B cell (primary cell): ENCODE measurements around the gene RAB3IL1. TPM values are rescaled to one million over a fixed set of nuclear protein-coding genes. Genes with fewer than 3 reads are reported as not detected.

Source experiments
- ATAC-seq: fragments of 200-7000 bp; cut with Tn5 transposase; one replicate; pipeline ENCODE4 v1.10.0; 2021; ENCODE audit warnings: low read depth, mild to moderate bottlenecking, moderate number of reproducible peaks, moderate library complexity
- CTCF ChIA-PET: fragments of 350-600 bp; sonication (Branson Sonifier 250); formaldehyde crosslinking; loops from one replicate; lab custom pipeline; 2021; ENCODE audit warnings: antibody characterized with exemption, inconsistent platforms; lab: Charles Lee
- POLR2A ChIA-PET: fragments of 350-600 bp; sonication (Branson Sonifier 250); formaldehyde crosslinking; loops from one replicate; lab custom pipeline; 2021; ENCODE audit warnings: antibody characterized with exemption; lab: Charles Lee
- DNase-seq: peaks from one replicate; pipeline ENCODE4 v3.0.0; 2013
- H2AFZ ChIP-seq: 2 replicates; pipeline ENCODE4 v1.6.1; 2012; ENCODE audit warnings: mild to moderate bottlenecking, low read depth, low read length; ENCODE audit not compliant: insufficient read depth, poor library complexity, severe bottlenecking
- H3K27ac ChIP-seq, 2 donors: 1 replicate in 1 of 2; 2 replicates in 1 of 2; pipeline ENCODE4 v1.5.1; 2012 to 2013; ENCODE audit warnings: low read length in 2 of 2, mild to moderate bottlenecking in 2 of 2, moderate library complexity in 1 of 2
- H3K27me3 ChIP-seq, 4 experiments: fragments of 200-600 bp in 1 of 4; sonication (generic) in 1 of 4; replicated peaks in 1 of 4; 1 replicate in 2 of 4; 2 replicates in 2 of 4; pipeline versions ENCODE4 v1.6.1 to v1.7.0; 2013 to 2016; ENCODE audit warnings: low read length in 3 of 4, mild to moderate bottlenecking in 2 of 4, mixed read lengths in 1 of 4, moderate library complexity in 1 of 4; ENCODE audit not compliant: insufficient read depth in 4 of 4, control insufficient read depth in 3 of 4; ENCODE audit errors: control extremely low read depth in 1 of 4
- H3K36me3 ChIP-seq, 2 experiments: replicated peaks in 1 of 2; 1 replicate in 1 of 2; 2 replicates in 1 of 2; pipeline versions ENCODE4 v1.6.1 to v1.7.1; 2013; ENCODE audit warnings: low read length in 1 of 2; ENCODE audit not compliant: insufficient read depth in 2 of 2, control insufficient read depth in 1 of 2; ENCODE audit errors: control extremely low read depth in 1 of 2, extremely low read depth in 1 of 2
- H3K4me1 ChIP-seq, 2 donors: fragments of 200-600 bp in 1 of 2; sonication (generic) in 1 of 2; 1 replicate in 1 of 2; 2 replicates in 1 of 2; pipeline versions ENCODE4 v1.5.1 to v1.6.1; 2013 to 2017; ENCODE audit warnings: low read length in 2 of 2; ENCODE audit not compliant: control insufficient read depth in 2 of 2, insufficient read depth in 2 of 2
- H3K4me2 ChIP-seq: replicated peaks from 2 replicates; pipeline ENCODE3; 2012; ENCODE audit warnings: mild to moderate bottlenecking, low read depth, low read length; ENCODE audit not compliant: poor library complexity, severe bottlenecking
- H3K4me3 ChIP-seq, 5 experiments: fragments of 200-600 bp in 1 of 5; sonication (generic) in 1 of 5; 1 replicate in 3 of 5; 2 replicates in 2 of 5; pipeline versions ENCODE4 v1.5.1 to v1.7.0; 2011 to 2016; ENCODE audit warnings: low read length in 4 of 5, mild to moderate bottlenecking in 4 of 5, low read depth in 2 of 5, control low read depth in 1 of 5, moderate library complexity in 1 of 5; ENCODE audit not compliant: insufficient read depth in 1 of 5; ENCODE audit errors: control extremely low read depth in 1 of 5, extremely low read depth in 1 of 5
- H3K79me2 ChIP-seq: fragments of 200-600 bp; sonication (generic); one replicate; pipeline ENCODE4 v1.6.0; 2016; ENCODE audit warnings: low read length; ENCODE audit not compliant: control insufficient read depth, insufficient read depth
- H3K9ac ChIP-seq: fragments of 200-600 bp; sonication (generic); 2 replicates; pipeline ENCODE4 v1.6.1; 2017; ENCODE audit warnings: mild to moderate bottlenecking, low read length, moderate library complexity
- H3K9me3 ChIP-seq, 3 donors: one replicate each; pipeline versions ENCODE4 v1.6.1 to v1.7.1; 2013; ENCODE audit warnings: low read length in 2 of 3; ENCODE audit not compliant: control insufficient read depth in 2 of 3, insufficient read depth in 1 of 3; ENCODE audit errors: control extremely low read depth in 1 of 3
- H4K20me1 ChIP-seq: 2 replicates; pipeline ENCODE4 v1.6.0; 2012; ENCODE audit warnings: mild to moderate bottlenecking, low read length; ENCODE audit not compliant: insufficient read depth, control insufficient read depth, poor library complexity, severe bottlenecking
- H3K27ac Mint-ChIP-seq: one replicate; pipeline ENCODE4 v1.8.0; 2021; ENCODE audit warnings: mixed read lengths
- H3K27me3 Mint-ChIP-seq: one replicate; pipeline ENCODE4 v1.8.0; 2021; ENCODE audit warnings: mixed read lengths
- H3K4me1 Mint-ChIP-seq: one replicate; pipeline ENCODE4 v1.8.0; 2021; ENCODE audit warnings: mixed read lengths
- H3K4me3 Mint-ChIP-seq: one replicate; pipeline ENCODE4 v1.8.0; 2021; ENCODE audit warnings: mixed read lengths
- H3K9me3 Mint-ChIP-seq: one replicate; pipeline ENCODE4 v1.8.0; 2022; ENCODE audit warnings: mixed read lengths; ENCODE audit not compliant: insufficient read depth
- EZH2 ChIP-seq: IDR thresholded peaks from 2 replicates; pipeline ENCODE4 v1.6.1; 2012; ENCODE audit warnings: borderline replicate concordance, low read depth, mild to moderate bottlenecking, moderate library complexity, low read length; ENCODE audit not compliant: insufficient read depth, poor library complexity, severe bottlenecking
- WGBS: methylation state at CpG from one replicate; pipeline ENCODE4 v1.1.5; 2013; ENCODE audit warnings: missing lambda C conversion rate; ENCODE audit not compliant: insufficient coverage; 5-methylcytosine and 5-hydroxymethylcytosine counted together
- intact Hi-C: fragments of 100-400 bp; cut with micrococcal nuclease; formaldehyde crosslinking; loops from one replicate; pipeline ENCODE4 v1.10.0; 2022
- polyA plus RNA-seq: library from polyadenylated mRNA; depleted of rRNA; stranded (reverse); fragments of >200 nt; gene quantifications from 2 replicates; pipeline ENCODE4 v1.2.3, GENCODE V29; 2012
- total RNA-seq, 2 donors: library from RNA; stranded (reverse); fragments of 120-200 nt in 1 of 2; gene quantifications; 1 replicate in 1 of 2; 2 replicates in 1 of 2; pipeline versions ENCODE4 v1.2.3 to v1.2.4, GENCODE V29; 2013 to 2022
- TF ChIP-seq, protein P1 (sequence below): fragments of 200-600 bp; IDR thresholded peaks from one replicate; pipeline ENCODE4 v1.8.0; 2022; ENCODE audit warnings: antibody characterized with exemption, mild to moderate bottlenecking

The RAB3IL1 gene
- total and polyA plus RNA-seq, 2 donors (not counting 1 experiment from before 2014, with no cell fraction given) = 0.27 TPM; not detected in 1

DNA sequence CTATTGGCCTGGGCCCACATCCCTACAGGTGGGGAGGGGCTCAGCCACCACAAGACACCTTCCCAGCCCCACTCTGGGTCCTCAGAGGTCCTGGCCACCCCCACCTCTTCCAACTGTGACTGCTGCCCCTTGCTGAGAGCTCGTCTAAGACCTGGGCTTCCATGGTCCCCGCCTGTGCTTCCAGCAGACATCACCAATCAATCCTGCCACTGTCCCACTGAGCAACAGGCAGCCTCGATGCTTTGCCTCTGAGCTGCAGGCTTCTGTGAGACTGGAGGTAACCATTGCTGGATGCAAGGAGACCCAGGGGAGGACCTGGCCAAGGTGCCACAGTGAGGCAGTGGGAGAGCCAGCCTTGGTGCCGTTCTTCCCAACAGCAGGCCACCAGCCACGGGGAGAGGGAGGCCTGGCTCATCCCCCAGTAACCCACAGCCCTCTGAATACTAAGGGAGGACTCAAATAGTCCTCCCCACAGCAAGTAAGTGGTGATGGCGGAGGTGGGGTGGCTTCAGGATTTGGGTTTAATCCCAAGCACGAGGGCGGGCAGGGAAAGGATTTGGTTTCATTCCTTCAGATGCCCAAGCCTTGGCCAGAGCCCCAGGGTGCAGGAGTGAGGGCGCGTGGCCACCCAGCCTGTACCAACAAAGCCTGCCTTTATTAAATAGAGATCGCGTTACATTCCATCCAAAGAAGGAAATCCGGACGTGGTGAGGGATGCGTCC, 20.5 kb downstream of the RAB3IL1 start:
- no peaks in the 10 kb centered on the region for H3K27me3 Mint-ChIP-seq
- ChIA-PET CTCF (interaction anchor here (0.6 to 12.0 kb wide), 14 partner anchors 15 to 653 kb away, joined by 3 to 424 read pairs (median 44); partner anchors contain the start of genes BEST1 and FTH1), POLR2A (interaction anchor here (0.6 to 1.2 kb wide), 2 partner anchors 71 to 219 kb away, joined by 3 to 7 read pairs; partner anchors contain the start of gene FTH1)
- no peaks in the 10 kb centered on the region for H3K79me2 ChIP-seq
- H3K9me3 ChIP-seq = no peaks in the 10 kb centered on the region
- H2AFZ ChIP-seq = no peak overlapping the region
- intact Hi-C loops = no loop called here
- no peaks in the 10 kb centered on the region for H4K20me1 ChIP-seq
- H3K36me3 ChIP-seq = no peaks in the 10 kb centered on the region
- ATAC-seq (no peak), DNase-seq (no peak)
- H3K4me3 Mint-ChIP-seq = no peak overlapping the region
- H3K27ac ChIP-seq = no peak overlapping the region
- TF ChIP-seq EZH2 = no peak
- TF ChIP-seq, protein P1, sequence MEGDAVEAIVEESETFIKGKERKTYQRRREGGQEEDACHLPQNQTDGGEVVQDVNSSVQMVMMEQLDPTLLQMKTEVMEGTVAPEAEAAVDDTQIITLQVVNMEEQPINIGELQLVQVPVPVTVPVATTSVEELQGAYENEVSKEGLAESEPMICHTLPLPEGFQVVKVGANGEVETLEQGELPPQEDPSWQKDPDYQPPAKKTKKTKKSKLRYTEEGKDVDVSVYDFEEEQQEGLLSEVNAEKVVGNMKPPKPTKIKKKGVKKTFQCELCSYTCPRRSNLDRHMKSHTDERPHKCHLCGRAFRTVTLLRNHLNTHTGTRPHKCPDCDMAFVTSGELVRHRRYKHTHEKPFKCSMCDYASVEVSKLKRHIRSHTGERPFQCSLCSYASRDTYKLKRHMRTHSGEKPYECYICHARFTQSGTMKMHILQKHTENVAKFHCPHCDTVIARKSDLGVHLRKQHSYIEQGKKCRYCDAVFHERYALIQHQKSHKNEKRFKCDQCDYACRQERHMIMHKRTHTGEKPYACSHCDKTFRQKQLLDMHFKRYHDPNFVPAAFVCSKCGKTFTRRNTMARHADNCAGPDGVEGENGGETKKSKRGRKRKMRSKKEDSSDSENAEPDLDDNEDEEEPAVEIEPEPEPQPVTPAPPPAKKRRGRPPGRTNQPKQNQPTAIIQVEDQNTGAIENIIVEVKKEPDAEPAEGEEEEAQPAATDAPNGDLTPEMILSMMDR = no peak
- no peak overlapping the region for H3K4me3 ChIP-seq
- peaks cover 40% of the 10 kb centered on the region for H3K4me1 Mint-ChIP-seq
- peaks cover 29 to 42% of the 10 kb centered on the region in 2 donors for H3K4me1 ChIP-seq
- H3K27me3 ChIP-seq = no peaks in the 10 kb centered on the region
- 84% methylated on average over 6 of the region's 15 CpGs for WGBS
- no peak overlapping the region for H3K9ac ChIP-seq
- peak overlapping the region; percentile 66 for H3K27ac Mint-ChIP-seq
- no peak overlapping the region for H3K4me2 ChIP-seq
- no peaks in the 10 kb centered on the region for H3K9me3 Mint-ChIP-seq

DNA sequence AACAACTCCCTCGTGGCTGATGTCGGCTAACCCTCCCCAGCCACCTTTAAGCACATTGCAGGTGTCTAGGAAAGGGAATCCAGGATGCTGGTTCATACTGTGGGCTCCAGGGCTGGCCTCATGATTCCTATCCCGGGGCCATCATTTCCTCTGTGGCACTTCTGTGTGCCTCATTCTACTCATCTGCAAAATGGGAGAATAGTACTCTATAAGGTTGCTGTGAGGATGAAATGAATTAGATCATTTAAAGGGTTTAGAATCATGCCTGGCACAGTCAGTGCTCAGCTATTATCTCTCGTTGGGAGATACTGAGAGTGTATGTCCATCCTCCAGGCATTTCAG, 21.7 kb downstream of the RAB3IL1 start:
- CTCF ChIA-PET = interaction anchor here (0.8 to 12.0 kb wide), 8 partner anchors 14 to 210 kb away, joined by 3 to 424 read pairs (median 142); partner anchors contain the start of gene BEST1
- H3K27ac Mint-ChIP-seq = peak overlapping the region; percentile 41
- H2AFZ ChIP-seq = no peak overlapping the region
- H3K79me2 ChIP-seq = peaks cover 2% of the 10 kb centered on the region
- DNase-seq (no peak), ATAC-seq (no peak)
- no peak overlapping the region for H3K9ac ChIP-seq
- no peak for TF ChIP-seq EZH2
- TF ChIP-seq, protein P1 = no peak
- no peaks in the 10 kb centered on the region for H3K9me3 Mint-ChIP-seq
- H3K4me3 Mint-ChIP-seq = no peak overlapping the region
- no peaks in the 10 kb centered on the region for H3K9me3 ChIP-seq
- H4K20me1 ChIP-seq = peaks cover under 1% of the 10 kb centered on the region
- no peaks in the 10 kb centered on the region for H3K36me3 ChIP-seq
- POLR2A ChIA-PET = no interaction called here
- peaks cover 30 to 47% of the 10 kb centered on the region in 2 donors for H3K4me1 ChIP-seq
- peaks cover 42% of the 10 kb centered on the region for H3K4me1 Mint-ChIP-seq
- WGBS = 79% methylated on average over 2 of the region's 4 CpGs
- no peak overlapping the region for H3K4me2 ChIP-seq
- H3K4me3 ChIP-seq = no peak overlapping the region
- no peaks in the 10 kb centered on the region for H3K27me3 Mint-ChIP-seq
- H3K27ac ChIP-seq = no peak overlapping the region
- no peaks in the 10 kb centered on the region for H3K27me3 ChIP-seq
- intact Hi-C loops = no loop called here
